ENCODE data around the gene DAG1. TPM values are rescaled to one million over a fixed set of nuclear protein-coding genes. Genes with fewer than 3 reads are reported as not detected.
A peak's percentile ranks its signal among the peaks of the same experiment; 100 is the strongest.

The DAG1 gene
- polyA plus RNA-seq, 1 experiment, result 144 TPM

GRCh38 chr3:49454458-49454857, 15.6 kb upstream of the DAG1 start:
- CTCF ChIA-PET, result interaction anchor here (0.9 to 1.4 kb wide), 3 partner anchors 10 to 283 kb away, joined by 3 to 7 read pairs (median 5); partner anchors contain the start of gene KLHDC8B
- no peak for DNase-seq (ENCODE audit: low read depth)
- Histone ChIP-seq H3K27me3 (ENCODE audit: control insufficient read depth, insufficient read depth, low read length) (no peaks in the 10 kb centered on the region), H3K4me3 (ENCODE audit: low read depth, low read length) (no peak overlapping the region), H3K36me3 (ENCODE audit: control insufficient read depth, insufficient read depth, low read length) (no peaks in the 10 kb centered on the region)
- POLR2A ChIA-PET, result no interaction called here
- TF ChIP-seq CTCF (IDR thresholded peaks at IDR 0.05; ENCODE audit: insufficient read depth, low read depth, low read length), result peak; percentile 19; the same call in 1 of the 2 replicates

- DNase-seq (ENCODE audit: low read depth), result no peak
- H3K36me3 ChIP-seq (ENCODE audit: control insufficient read depth, insufficient read depth, low read length), result no peaks in the 10 kb centered on the region
- POLR2A ChIA-PET, result no interaction called here
- TF ChIP-seq CTCF (IDR thresholded peaks at IDR 0.05; ENCODE audit: insufficient read depth, low read depth, low read length), result no peak
- CTCF ChIA-PET, result interaction anchor here (0.9 to 1.4 kb wide), 3 partner anchors 117 to 285 kb away, joined by 3 to 5 read pairs (median 4); partner anchors contain the start of gene KLHDC8B
- H3K4me3 ChIP-seq (ENCODE audit: low read depth, low read length), result no peak overlapping the region
- no peaks in the 10 kb centered on the region for H3K27me3 ChIP-seq (ENCODE audit: control insufficient read depth, insufficient read depth, low read length)
These were observed 15.0 kb upstream of the DAG1 start for GRCh38 chr3:49454898-49455681.

GRCh38 chr3:49456466-49456865, 13.6 kb upstream of the DAG1 start:
- Histone ChIP-seq H3K27me3 (ENCODE audit: control insufficient read depth, insufficient read depth, low read length) (no peaks in the 10 kb centered on the region), H3K36me3 (ENCODE audit: control insufficient read depth, insufficient read depth, low read length) (no peaks in the 10 kb centered on the region), H3K4me3 (ENCODE audit: low read depth, low read length) (no peak overlapping the region)
- no peak for TF ChIP-seq CTCF (IDR thresholded peaks at IDR 0.05; ENCODE audit: insufficient read depth, low read depth, low read length)
- ChIA-PET POLR2A (no interaction called here), CTCF (interaction anchor here (0.9 to 1.2 kb wide), 2 partner anchors 7 to 13 kb away, joined by 3 to 5 read pairs; no protein-coding TSS in a partner anchor)
- DNase-seq (ENCODE audit: low read depth), result no peak

GRCh38 chr3:49460188-49460890, 9.7 kb upstream of the DAG1 start:
- no peak for DNase-seq (ENCODE audit: low read depth)
- no peak for TF ChIP-seq CTCF (IDR thresholded peaks at IDR 0.05; ENCODE audit: insufficient read depth, low read depth, low read length)
- ChIA-PET CTCF (interaction anchor here (0.8 to 2.0 kb wide), 6 partner anchors 9 to 289 kb away, joined by 3 to 13 read pairs (median 5); partner anchors contain the start of genes DAG1 and KLHDC8B), POLR2A (no interaction called here)
- H3K27me3 ChIP-seq (ENCODE audit: control insufficient read depth, insufficient read depth, low read length), result no peaks in the 10 kb centered on the region
- H3K4me3 ChIP-seq (ENCODE audit: low read depth, low read length), result no peak overlapping the region
- H3K36me3 ChIP-seq (ENCODE audit: control insufficient read depth, insufficient read depth, low read length), result no peaks in the 10 kb centered on the region

GRCh38 chr3:49460956-49461355, 9.1 kb upstream of the DAG1 start:
- ChIA-PET CTCF (interaction anchor here (1.0 to 2.0 kb wide), 5 partner anchors 8 to 290 kb away, joined by 4 to 13 read pairs (median 6); partner anchors contain the start of genes DAG1 and KLHDC8B), POLR2A (no interaction called here)
- H3K36me3 ChIP-seq (ENCODE audit: control insufficient read depth, insufficient read depth, low read length), result no peaks in the 10 kb centered on the region
- no peak for TF ChIP-seq CTCF (IDR thresholded peaks at IDR 0.05; ENCODE audit: insufficient read depth, low read depth, low read length)
- no peak overlapping the region for H3K4me3 ChIP-seq (ENCODE audit: low read depth, low read length)
- no peaks in the 10 kb centered on the region for H3K27me3 ChIP-seq (ENCODE audit: control insufficient read depth, insufficient read depth, low read length)
- no peak for DNase-seq (ENCODE audit: low read depth)
